PFSK-1 (cell line): ENCODE data around the gene CDH24.

Source experiments
- POLR2AphosphoS5 ChIP-seq: IDR thresholded peaks from 2 replicates; pipeline ENCODE4 v1.6.1; 2012; ENCODE audit warnings: low read depth, mild to moderate bottlenecking, control low read depth, low read length, moderate library complexity
- TF ChIP-seq, protein P1 (sequence below), 2 experiments: IDR thresholded peaks; 2 replicates each; pipeline versions ENCODE4 v1.6.1 to v1.8.0; 2011 to 2012; ENCODE audit warnings: low read depth in 2 of 2, low read length in 2 of 2, control low read depth in 1 of 2, inconsistent platforms in 1 of 2, mild to moderate bottlenecking in 1 of 2, moderate library complexity in 1 of 2; ENCODE audit not compliant: insufficient read depth in 1 of 2

GRCh38 chr14:23104070-23104590, 46.8 kb upstream of the CDH24 start:
- TF ChIP-seq, protein P1, sequence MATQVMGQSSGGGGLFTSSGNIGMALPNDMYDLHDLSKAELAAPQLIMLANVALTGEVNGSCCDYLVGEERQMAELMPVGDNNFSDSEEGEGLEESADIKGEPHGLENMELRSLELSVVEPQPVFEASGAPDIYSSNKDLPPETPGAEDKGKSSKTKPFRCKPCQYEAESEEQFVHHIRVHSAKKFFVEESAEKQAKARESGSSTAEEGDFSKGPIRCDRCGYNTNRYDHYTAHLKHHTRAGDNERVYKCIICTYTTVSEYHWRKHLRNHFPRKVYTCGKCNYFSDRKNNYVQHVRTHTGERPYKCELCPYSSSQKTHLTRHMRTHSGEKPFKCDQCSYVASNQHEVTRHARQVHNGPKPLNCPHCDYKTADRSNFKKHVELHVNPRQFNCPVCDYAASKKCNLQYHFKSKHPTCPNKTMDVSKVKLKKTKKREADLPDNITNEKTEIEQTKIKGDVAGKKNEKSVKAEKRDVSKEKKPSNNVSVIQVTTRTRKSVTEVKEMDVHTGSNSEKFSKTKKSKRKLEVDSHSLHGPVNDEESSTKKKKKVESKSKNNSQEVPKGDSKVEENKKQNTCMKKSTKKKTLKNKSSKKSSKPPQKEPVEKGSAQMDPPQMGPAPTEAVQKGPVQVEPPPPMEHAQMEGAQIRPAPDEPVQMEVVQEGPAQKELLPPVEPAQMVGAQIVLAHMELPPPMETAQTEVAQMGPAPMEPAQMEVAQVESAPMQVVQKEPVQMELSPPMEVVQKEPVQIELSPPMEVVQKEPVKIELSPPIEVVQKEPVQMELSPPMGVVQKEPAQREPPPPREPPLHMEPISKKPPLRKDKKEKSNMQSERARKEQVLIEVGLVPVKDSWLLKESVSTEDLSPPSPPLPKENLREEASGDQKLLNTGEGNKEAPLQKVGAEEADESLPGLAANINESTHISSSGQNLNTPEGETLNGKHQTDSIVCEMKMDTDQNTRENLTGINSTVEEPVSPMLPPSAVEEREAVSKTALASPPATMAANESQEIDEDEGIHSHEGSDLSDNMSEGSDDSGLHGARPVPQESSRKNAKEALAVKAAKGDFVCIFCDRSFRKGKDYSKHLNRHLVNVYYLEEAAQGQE (IDR thresholded peaks at IDR 0.05; ENCODE audit: insufficient read depth in 1 of 2, low read depth in 2 of 2, low read length in 2 of 2) = no peak
- no peak for TF ChIP-seq POLR2AphosphoS5
